Stimulated activated naive CD4-positive, alpha-beta T cell (primary cell): ENCODE measurements around the gene MACF1.

Source experiments
- DNase-seq, 6 experiments: peaks; one replicate each; lab custom pipeline; 2025; lab: John Stamatoyannopoulos, UW

Gene MACF1

DNA sequence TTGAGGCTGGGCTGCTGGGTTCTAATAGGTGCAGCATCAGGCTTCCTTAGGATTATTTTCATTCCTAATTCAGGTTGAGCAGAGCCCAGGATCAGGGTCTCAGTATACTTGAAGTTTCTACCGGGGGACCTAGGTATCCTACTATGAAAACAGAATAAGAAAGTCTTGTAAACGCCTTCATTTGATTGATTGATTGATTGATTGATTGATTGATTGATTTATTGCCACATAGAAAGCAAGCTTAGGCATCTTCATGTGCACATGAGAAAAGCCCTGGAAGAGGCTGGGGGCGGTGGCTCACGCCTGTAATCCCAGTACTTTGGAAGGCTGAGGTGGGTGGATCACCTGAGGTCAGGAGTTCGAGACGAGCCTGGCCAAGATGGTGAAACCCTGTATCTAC is 189.6 kb downstream of the MACF1 start:
- DNase-seq = no peak

DNA sequence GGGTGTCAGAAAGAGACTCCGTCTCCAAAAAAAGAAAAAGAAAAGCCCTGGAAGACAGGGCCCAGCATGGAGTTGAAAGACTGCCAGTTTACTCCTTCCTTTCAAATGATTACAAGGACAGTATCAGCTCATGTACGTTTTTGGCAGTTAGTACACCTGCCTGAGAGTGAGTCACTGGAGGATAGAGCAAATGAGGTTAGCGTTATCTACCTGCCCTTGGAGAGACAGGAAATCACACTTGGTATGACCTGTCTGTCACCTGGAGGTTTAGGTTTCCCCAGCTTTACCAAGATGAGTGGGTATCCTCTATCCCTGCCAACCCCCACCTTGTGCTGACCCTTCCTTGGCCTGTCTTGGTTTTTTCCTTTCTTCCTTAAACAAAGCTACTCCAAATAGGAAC is 190.1 kb downstream of the MACF1 start:
- peak in 1 of 6 experiments; percentile 12 for DNase-seq

DNA sequence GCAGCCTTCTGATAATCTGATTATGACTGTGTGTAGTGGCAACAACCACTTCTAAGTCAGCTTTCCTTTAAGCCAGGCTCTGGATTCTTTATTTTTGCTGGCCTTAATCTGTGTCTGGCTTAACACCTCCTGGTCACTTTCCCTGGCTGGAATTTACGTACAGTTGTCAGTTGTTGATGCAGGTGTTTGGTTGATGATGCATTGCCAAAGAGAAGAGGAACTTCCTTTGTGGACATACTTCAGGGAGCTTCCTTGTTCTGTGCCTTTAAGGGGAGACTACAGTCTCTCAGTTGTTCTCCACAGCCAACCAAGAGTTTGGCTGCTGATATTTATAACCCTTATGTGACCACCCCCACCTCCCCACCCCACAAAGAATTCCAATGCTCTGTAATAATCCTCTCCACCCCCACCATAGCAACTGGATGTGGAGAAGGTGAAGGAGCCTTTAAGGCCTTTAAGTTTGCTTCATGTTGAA is 190.9 kb downstream of the MACF1 start:
- DNase-seq = no peak

DNA sequence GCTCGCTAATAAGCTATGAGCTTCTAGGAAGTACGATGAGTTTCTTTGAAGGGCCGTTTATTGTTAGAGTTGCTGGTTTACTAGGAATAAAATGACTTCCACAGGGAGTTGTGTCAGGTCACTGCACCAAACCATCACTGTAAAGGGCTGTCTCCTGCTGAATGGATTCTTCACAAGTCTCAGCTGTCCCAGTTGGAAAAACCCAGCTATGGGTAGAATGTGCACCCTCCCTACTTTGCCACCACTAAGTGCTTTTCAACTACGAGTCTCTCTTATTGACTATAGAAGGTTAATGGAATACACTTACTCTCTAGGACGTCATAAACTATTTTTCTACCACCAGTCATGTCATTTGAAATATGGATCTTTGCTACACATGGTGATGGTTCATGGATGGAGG is 192.2 kb downstream of the MACF1 start:
- no peak for DNase-seq

DNA sequence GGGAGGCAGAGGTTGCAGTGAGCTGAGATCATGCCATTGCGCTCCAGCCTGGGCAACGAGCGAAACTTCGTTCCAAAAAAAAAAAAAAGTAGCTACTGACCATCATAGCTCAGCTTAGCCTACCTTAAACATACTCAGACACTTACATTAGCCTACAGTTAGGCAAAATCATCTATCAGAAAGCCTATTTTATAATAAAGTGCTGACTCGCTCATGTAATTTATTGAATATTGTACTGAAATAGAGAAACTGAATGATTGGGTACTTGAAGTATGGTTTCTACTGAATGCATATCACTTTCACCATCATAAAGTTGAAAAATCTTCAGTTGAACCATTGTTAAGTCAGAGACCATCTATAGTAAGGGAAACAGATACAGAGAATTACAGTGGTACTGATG is 193.0 kb downstream of the MACF1 start:
- DNase-seq = no peak

DNA sequence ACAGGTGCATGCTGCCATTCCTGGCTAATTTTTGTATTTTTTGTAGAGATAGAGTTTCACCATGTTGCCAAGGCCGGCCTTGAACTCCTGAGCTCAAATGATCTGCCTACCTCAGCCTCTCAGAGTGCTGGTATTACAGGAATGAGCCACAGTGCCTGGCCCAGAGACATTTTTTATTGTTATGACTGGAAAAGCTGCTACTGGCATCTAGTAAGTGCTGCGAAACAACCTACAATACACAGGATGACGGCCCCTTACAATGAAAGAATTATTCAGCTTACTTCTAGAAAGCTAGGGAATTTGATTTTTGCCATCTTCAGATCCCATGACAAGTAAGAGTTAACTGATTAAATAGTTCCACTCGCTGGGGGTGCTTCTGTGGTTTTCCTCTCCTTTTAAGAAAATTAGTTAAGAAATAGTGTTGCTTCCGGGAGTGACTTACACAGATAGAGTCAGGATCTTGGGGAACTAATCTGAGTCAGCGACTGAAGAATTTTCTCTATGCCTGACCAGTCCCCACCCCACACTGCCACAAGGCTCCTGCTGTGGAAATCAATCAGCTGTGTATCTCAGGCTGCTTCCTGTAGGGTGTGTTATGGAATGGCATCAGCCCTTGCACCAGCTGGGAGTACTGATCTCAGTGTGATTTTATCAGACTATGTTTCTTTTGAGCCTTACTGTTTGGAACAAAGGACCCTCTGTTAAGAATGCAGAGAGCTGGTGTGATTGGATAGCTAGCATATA is 194.0 kb downstream of the MACF1 start:
- peak in 1 of 6 experiments; percentile 14 for DNase-seq

DNA sequence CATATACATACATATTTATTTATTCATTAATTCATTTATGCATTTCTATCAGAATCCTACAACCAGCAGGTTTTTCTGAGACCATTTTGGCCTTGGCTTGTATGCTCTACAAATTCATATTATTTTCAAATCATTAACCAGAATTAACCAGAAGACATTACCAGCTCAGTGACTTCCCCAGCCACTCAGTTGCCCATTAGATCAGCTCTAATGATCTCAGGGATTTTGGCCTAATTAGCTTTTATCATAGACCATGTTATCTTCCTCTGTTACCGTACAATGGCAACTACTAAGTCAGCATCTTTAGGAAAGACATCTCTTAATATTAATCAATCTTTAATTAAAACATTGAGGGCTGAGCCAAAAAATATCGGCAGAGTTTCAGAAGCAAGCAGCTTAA is 196.6 kb downstream of the MACF1 start:
- no peak for DNase-seq

DNA sequence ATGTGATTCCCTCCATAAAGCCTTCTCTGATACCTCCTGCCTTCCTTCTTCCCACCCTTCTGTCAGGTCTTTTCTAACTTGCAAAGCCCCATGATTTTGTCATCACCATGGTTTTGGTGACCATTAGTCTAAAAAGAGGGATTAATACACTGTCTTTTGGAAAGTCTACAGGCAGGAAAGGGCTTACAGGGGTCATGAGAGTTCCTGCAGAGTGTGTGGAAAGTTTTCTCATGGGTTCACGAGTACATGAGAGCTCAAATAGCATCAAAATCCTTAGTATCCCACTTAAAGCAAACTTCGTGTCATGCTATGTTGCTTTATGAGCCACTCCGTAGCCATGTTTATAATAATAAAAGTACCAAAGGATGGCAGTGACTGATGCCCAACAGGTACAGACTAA is 200.4 kb downstream of the MACF1 start:
- no peak for DNase-seq

DNA sequence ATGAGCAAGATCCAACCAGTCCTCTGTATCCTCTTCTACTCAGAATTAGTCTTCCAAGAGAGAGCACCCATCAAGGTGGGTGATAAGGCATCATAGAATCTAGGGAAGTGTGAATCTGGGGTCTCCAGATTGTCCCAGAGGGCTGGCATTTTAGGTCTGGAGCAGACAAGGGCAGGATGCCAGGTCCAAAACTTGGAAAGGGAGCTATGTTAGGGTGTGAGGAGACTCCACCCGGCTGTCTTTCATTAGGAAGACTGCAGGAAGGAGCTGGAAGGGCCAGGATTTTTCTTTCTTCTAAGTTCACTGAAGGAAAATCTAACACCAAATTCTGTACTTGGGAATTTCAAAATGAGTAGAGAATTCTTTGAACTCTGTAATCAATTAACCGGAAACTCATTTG is 200.9 kb downstream of the MACF1 start:
- DNase-seq = no peak

DNA sequence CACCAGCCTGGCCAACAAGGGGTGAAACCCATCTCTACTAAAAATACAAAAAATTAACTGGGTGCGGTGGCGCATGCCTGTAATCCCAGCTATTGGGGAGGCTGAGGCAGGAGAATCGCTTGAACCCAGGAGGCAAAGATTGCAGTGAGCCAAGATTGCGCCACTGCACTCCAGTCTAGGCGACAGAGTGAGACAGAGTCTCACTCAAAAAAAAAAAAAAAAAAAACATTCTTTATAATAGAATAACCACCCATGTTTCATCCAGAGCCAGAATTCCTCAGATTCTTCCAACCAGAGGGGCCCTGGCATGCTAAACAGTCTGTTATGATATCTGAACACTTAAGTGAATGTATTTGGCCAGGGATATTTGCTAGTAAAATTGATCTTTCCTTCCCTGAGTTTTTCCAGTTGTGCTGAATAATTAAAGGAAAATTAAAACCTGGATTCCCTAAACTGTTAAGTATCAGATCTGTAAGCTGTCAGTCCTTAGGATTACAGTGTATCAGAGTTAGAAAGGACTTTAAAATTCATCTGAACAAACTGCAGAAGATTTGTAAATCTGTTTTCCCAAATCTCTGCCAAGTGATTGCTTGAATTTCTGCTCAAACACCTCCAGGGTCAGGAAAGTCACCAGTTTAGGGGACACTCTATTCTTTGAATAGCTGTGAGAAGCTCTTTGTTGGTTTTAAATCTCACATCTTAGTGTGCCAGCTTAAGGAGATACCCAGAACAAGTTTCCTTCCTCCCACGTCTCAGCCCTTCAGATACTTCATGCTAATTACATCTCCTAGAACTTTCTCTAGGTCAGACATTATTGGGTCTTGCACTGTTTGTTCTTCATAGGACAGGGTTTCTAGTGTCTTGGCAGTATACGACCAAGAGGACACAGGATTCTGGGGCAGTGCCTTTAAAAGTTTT is 202.3 kb downstream of the MACF1 start:
- no peak for DNase-seq

DNA sequence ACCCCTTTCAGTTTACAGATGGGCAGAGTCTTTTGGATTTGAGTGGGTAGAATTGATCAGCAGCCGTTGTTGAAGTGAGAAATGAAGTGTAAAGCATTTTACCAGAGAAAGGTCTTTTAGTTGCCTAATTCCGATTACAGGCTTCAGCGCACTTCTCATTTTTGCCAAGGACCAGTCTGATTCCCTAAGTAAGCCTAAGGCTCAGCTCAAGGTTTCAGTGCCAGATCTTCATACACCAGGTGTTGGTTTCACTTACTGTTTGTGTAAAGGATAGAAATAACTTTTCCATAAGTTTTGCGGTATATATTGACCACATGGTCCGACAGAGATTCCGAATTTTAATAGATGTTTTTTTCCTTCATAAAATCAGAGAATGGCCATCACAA is 203.0 kb downstream of the MACF1 start:
- DNase-seq = no peak

DNA sequence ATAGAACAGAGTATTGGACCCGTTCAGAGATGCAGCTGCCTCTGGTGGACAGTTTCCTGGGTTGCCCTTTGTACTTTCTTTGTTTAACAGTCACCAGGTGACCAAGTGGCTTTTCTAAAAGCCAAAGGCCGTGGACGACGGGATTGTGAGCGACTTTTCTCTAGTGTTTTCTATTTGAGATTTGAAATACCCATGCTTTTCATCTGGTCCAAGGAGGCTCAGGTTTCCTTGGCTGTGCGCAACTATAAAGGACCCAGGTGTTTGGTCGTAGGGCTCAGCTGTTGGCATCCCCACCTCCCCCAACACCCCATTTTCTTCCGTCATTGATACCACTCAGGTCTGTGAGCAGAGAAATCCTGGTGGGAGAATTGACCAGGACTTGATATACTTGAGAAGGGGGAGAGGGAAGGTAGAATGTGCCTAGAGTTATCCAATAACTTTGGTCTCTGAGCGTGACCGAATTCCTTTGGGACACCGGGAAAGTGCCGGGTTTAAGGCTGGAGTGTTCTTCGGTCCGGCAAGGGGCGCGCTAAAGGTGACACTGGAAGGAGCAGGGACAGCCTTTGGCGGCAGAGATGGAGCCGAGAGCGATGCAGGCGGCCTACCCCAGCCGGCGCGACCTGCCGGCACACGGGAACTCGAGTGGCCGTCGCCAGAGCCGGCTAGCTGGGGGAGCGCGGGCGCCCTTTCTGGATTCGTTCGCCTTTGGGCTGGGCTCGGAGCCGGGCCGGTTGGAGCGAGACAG is 203.6 kb downstream of the MACF1 start:
- DNase-seq = no peak

DNA sequence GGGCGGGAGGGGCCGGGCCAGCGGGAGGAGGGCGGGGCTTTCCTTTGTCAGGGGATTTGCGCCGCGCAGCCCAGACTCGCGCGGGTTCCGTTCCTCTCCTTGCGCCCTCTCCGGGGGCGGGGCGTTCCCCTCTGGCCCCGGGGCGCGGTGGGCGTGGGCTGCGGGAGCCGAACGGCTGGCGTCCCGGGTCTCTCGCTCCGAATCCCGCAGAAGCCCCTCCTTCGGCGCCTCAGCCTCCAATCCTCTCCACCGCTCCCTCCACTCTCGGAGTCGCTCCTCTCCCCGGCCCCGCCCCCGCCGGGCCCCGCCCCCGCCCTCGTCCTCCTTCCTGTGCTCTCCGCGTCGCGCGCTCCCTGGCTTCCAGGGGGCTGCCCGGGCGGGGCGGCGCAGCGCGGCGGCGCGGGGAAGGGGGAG is 204.2 kb downstream of the MACF1 start:
- DNase-seq = peak; percentile 56 to 90 (median 82)

DNA sequence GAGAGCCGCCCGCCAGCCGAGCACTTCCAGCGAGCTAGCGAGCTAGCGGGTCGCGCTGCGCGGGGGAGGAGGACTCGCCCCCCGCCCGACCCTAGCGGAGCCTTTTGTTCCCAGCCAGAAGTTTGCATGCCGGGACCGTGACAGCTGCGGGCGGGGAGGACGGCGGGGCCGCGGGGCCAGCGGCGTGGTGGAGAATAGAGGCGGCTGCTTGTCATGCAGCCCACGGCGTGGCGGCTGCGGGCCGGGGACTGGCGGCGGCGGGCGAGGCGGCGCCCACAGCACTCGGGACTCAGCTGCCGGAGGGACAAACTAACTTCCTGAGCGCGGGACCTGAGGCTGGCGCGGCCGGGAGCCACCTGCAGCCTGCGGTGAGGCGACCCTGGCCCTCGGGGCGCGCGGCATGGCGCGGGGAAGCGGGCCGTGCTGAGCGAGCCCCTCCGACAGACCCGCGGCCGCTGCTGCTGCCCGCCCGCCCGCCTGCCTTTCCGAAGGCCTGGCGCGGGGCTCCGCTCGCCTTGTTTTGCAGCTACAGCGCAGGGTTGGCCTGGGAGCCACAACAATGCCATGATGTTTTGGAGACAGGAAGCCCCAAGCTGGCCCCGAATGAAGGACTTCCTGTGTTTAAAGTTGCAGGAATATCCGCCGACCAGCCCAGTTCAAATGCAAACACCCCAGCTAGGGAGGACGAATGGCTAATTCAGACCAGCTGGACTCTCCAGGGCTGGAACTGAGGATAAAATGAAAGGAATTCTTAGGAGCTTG is 204.7 kb downstream of the MACF1 start:
- peak in 4 of 6 experiments; percentile 15 to 45 (median 34) for DNase-seq

DNA sequence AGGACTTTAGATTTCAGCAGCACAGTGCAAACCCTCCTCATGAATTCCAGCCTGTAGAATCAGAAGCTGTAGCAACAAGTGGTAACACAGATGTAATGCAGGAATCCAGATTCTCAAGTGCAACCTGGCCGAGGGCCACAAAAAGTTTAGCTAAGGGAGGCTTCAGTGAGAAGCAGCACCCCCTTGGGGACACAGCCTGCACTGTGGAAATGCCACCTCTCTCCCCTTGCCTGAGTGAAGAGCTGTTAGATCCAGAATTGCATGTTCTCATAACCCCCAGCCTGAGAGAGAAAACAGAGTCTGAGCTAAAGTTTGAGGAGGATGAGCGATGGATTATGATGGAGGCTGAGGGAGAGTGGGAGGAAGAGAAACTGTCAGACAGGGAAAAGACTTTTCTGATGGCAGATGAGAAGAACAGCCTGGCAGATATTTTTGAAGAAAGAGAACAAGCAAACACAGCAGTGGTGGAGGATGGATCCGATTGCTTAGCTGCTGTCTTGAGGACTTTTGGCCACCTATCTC is 206.5 kb downstream of the MACF1 start:
- peak; percentile 42 to 77 (median 55) for DNase-seq

DNA sequence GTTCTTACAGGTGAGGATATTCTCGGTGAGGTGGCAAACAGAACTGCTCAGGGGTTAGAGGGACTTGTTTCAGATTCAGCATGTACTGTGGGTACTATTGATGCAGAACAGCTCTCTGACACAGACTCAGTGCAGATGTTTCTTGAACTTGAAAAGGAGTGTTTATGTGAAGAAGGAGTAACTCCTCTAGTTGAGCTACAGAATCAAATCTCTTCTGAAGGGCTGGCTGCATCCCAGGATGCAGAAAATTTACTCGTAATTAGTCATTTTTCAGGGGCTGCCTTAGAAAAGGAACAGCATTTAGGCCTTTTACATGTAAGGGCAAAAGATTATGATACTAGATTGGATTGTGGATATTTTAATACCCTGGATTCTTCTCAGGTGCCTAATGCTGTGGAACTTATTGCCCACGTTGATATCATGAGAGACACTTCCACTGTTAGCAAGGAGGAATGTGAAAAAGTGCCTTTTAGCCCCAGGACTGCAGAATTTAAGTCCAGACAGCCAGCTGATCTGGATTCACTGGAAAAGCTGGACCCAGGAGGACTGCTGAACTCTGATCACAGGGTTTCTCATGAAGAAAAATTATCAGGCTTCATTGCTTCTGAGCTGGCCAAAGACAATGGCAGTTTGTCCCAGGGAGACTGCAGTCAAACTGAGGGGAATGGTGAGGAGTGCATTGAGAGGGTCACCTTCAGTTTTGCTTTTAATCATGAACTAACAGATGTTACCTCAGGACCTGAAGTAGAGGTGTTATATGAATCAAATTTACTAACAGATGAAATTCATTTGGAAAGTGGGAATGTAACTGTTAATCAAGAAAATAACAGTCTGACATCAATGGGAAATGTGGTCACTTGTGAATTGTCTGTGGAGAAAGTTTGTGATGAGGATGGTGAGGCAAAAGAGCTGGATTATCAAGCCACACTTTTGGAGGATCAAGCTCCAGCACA is 207.3 kb downstream of the MACF1 start:
- DNase-seq = no peak

DNA sequence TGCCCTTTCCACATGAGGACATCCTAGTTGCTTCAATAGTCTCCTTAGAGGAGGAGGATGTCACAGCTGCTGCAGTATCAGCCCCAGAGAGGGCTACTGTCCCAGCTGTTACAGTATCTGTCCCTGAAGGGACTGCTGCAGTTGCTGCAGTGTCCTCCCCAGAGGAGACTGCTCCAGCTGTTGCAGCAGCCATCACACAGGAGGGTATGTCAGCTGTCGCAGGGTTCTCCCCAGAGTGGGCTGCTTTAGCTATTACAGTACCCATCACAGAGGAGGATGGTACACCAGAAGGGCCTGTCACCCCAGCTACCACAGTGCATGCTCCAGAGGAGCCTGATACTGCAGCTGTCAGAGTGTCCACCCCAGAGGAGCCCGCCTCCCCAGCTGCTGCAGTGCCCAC is 208.4 kb downstream of the MACF1 start:
- no peak for DNase-seq

DNA sequence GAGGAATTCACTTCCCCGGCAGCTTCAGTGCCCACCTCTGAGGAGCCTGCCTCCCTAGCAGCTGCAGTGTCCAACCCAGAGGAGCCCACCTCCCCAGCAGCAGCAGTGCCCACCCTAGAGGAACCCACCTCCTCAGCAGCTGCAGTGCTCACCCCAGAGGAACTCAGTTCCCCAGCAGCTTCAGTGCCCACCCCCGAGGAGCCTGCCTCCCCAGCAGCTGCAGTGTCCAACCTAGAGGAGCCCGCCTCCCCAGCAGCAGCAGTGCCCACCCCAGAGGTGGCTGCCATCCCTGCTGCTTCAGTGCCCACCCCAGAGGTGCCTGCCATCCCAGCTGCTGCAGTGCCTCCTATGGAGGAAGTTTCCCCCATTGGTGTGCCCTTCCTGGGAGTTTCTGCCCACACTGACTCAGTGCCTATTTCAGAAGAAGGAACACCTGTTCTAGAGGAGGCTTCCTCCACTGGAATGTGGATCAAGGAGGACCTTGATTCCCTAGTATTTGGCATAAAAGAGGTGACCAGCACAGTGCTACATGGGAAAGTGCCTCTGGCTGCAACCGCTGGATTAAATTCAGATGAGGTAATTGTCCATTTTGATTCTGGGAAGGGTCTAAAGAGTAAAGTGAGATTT is 209.5 kb downstream of the MACF1 start:
- no peak for DNase-seq

DNA sequence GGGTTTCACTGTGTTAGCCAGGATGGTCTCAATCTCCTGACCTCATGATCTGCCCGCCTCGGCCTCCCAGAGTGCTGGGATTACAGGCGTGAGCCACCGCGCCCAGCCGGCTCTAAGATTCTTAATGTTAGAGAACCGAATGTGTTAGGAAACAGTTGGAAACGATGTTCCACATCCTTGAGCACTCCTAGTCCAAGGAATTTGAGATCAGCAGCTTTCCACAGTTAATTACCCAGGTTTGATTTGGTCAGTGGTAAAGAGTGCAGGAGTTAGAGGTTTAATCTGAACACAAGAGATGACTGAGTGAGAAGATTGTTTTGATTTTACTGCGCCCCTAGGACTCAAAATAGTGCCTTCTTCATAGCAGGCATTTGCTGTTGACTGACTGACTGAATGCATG is 211.1 kb downstream of the MACF1 start:
- no peak for DNase-seq

DNA sequence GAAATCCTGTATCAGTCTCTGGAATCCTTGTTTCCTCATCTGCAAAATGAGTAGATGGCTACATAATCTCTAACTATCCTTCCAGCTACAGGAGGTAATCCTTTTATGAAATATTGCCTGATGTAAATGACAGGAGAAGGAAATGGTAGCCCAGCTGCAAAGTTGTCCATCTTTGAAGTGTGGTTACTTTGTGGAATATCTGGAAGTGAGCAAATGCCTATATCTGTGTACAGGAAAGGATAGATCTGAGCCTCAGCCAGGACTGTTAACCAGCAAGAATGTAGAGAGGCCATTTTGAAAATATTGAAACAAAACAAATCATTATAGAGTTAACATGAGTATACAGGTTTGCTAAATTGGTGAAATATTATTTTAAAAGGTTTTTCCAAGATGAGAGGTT is 212.1 kb downstream of the MACF1 start:
- DNase-seq = no peak
